ENCODE data around the gene ZNF12. TPM values are rescaled to one million over a fixed set of nuclear protein-coding genes. Genes with fewer than 3 reads are reported as not detected.

Gene ZNF12
- total and polyA plus RNA-seq, 2 of the 8 experiments (the other 6 are each of a cell fraction or from before 2014, with no cell fraction given): 6.7 to 16.2 TPM

DNA sequence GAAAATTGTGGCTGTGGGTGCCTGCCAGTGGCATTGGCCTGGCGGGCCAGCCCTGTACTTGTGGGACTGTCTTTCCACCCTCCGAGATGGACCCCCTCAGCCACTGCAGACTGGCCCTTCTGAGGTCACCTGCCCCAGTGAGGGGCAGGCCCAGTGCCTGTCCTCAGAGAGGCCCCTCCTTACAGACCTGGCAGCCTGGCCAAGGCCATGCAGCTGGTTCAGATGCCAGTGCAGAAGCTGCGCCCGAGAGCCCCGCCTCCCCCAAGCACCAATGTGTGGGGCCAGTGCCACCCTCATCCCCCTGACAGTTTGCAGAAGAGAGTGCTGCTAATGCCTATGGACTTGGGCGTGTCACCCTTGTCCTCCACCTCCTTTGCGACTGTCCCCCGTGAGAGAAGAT lies 59.7 kb downstream of the ZNF12 start (continued):
- TF ChIP-seq CHD7 (IDR thresholded peaks at IDR 0.05; ENCODE audit: insufficient replicate concordance, low read length) (no peak), CEBPB (IDR thresholded peaks at IDR 0.05; ENCODE audit: low read depth, low read length) (no peak), PHF8 (conservative IDR thresholded peaks at IDR 0.05; ENCODE audit: low read depth, low read length) (no peak), EZH2 (IDR thresholded peaks at IDR 0.05; ENCODE audit: low read depth, low read length, severe bottlenecking) (no peak), SUZ12 (IDR thresholded peaks at IDR 0.05; ENCODE audit: low read length) (no peak), TCF12 (IDR thresholded peaks at IDR 0.05; ENCODE audit: low read depth, low read length) (no peak)

Measured in H1 (cell line).